ENCODE results near the gene DDB1. TPM values are rescaled to one million over a fixed set of nuclear protein-coding genes. Genes with fewer than 3 reads are reported as not detected.

DDB1 gene
- polyA plus RNA-seq, 2 donors, result 51.3 to 78.7 TPM

DNA sequence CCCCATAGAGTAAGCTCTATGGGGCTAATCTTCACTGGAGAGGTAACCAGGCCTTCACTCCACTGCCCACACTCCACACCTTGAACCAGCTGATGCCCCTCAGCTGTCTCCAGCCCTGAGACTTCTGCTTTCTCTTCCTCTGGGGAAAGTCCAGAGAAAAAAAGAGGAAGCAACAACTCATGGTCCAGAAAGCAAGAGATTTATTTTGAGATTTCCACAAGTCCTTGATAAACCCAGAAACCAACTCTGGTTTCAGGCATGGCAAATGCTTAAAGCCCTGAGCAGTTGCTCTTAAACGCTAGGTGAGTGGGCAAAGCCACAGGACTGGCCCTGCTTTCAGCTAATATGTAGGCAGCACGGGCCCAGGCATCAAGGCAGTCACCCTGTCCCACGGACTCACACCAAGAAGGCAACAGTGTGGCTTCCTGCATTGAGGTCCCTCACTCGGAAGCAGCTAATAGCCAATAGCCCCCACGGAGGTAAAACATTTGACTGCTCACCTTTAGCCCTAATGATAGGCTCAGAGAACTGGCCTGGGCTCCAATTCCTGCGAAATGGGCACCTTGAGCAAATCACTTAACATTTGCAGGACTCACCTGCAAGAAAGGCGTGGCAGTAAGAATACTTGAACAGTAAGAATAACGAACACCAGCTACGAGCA lies 24.5 kb upstream of the DDB1 start:
- Histone ChIP-seq H3K4me1 (ENCODE audit: control insufficient read depth in 2 of 2, insufficient read depth in 2 of 2, low read length in 1 of 2) (peaks cover 0 to 7% of the 10 kb centered on the region in 2 donors), H3K4me3 (ENCODE audit: low read depth in 1 of 2, low read length in 2 of 2) (no peak overlapping the region), H3K27ac (ENCODE audit: low read depth in 2 of 2, low read length in 1 of 2) (no peak overlapping the region), H3K27me3 (ENCODE audit: control insufficient read depth in 1 of 2, insufficient read depth in 2 of 2, low read length in 2 of 2) (no peaks in the 10 kb centered on the region), H3K9me3 (ENCODE audit: control insufficient read depth in 2 of 2, insufficient read depth in 1 of 2, low read depth in 1 of 2, low read length in 1 of 2) (no peaks in the 10 kb centered on the region), H3K36me3 (ENCODE audit: control insufficient read depth in 2 of 2, insufficient read depth in 2 of 2, low read length in 1 of 2) (peaks cover 4 to 9% of the 10 kb centered on the region in 2 donors)
- WGBS, 2 donors, result 80 to 85% methylated on average over 9 of the region's 9 CpGs

DNA sequence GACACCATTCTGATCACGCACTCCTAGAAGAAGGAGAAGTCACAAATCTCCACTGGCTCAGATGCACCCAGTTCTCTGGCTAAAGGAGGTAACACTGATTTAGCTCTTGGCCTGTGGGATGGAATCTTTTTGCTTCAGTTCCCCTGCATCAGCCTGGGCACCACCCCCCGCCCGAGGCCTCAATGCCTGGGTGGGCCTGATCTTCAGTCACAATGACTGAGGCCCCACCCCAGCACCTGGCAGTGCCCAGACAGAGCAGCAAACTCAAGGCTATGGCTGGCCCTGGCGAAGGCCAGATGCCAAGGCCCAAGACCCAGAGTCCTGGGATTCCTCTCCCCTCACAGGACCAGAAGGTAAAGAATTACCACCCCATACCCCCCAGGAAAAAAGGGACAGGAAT lies 23.8 kb upstream of the DDB1 start:
- Histone ChIP-seq H3K36me3 (ENCODE audit: control insufficient read depth in 2 of 2, insufficient read depth in 2 of 2, low read length in 1 of 2) (peaks cover 4 to 12% of the 10 kb centered on the region in 2 donors), H3K27ac (ENCODE audit: low read depth in 2 of 2, low read length in 1 of 2) (no peak overlapping the region), H3K4me1 (ENCODE audit: control insufficient read depth in 2 of 2, insufficient read depth in 2 of 2, low read length in 1 of 2) (peaks cover 0 to 7% of the 10 kb centered on the region in 2 donors), H3K4me3 (ENCODE audit: low read depth in 1 of 2, low read length in 2 of 2) (no peak overlapping the region), H3K9me3 (ENCODE audit: control insufficient read depth in 2 of 2, insufficient read depth in 1 of 2, low read depth in 1 of 2, low read length in 1 of 2) (no peaks in the 10 kb centered on the region), H3K27me3 (ENCODE audit: control insufficient read depth in 1 of 2, insufficient read depth in 2 of 2, low read length in 2 of 2) (no peaks in the 10 kb centered on the region)
- WGBS, 2 donors, result 56 to 68% methylated on average over 4 of the region's 4 CpGs

DNA sequence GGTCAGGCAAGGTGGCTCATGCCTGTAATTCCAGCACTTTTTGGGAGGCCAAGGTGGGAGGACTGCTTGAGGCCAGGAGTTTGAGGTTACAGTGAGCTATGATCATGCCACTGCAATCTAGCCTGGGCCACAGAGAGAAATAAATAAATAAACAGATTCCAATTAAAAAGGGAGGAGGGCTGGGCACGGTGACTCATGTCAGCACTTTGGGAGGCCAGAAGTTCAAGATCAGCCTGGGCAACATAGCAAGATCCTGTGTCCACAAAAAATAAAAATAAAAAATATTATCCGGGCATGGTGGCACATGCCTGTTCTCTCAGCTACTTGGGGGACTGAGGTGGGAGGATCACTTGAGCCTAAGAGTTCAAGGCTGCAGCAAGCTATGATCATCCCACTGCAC lies 21.3 kb upstream of the DDB1 start:
- Histone ChIP-seq H3K9me3 (ENCODE audit: control insufficient read depth in 2 of 2, insufficient read depth in 1 of 2, low read depth in 1 of 2, low read length in 1 of 2) (no peaks in the 10 kb centered on the region), H3K4me3 (ENCODE audit: low read depth in 1 of 2, low read length in 2 of 2) (no peak overlapping the region), H3K36me3 (ENCODE audit: control insufficient read depth in 2 of 2, insufficient read depth in 2 of 2, low read length in 1 of 2) (peaks cover 12 to 28% of the 10 kb centered on the region in 2 donors), H3K27ac (ENCODE audit: low read depth in 2 of 2, low read length in 1 of 2) (no peak overlapping the region), H3K4me1 (ENCODE audit: control insufficient read depth in 2 of 2, insufficient read depth in 2 of 2, low read length in 1 of 2) (peaks cover 0 to 7% of the 10 kb centered on the region in 2 donors), H3K27me3 (ENCODE audit: control insufficient read depth in 1 of 2, insufficient read depth in 2 of 2, low read length in 2 of 2) (no peaks in the 10 kb centered on the region)
- WGBS, 2 donors, result 87 to 91% methylated on average over 2 of the region's 2 CpGs

DNA sequence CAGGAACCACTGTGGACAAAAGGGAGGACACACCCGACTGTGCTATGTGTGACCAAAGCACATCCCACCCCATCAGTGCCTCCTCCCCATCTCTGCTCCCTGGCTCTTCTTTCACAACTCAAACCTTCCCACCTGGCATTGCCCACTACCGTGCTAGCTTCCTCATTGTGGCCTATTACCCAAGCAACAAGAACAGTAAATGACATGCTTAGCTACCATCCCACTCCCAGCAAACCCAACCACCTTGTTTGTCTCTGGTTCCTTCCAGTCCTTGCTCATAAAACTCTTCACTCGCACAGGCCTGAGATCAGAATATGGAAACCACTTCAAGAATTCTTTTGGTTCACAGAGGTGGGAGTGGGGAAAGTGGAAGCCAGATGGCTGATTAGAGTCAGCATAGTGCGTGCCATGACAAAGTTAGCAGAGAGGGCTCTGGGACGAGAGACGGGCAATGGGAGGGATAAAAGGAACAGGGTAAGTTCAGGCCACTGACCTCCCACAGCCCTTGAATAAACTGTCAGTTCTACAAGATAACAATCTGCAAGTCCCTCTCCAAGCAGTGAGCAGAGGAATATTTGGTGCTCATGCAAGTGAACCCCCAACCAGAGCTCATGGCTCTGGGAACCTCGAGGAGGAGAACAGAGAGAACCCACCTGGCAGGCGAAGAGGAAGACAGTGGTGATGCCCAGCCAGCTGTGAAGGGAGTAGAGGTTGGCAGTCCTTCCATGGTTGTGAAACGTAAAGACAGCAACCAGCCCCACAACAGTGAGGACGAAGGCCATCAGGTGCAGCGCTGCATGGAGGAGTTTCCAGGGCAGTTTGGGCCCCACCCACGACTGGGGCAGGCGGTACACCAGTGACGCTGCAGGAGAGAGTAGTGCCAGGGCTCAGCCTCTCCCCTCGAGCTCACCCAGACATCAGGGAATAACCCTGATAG lies 20.5 kb upstream of the DDB1 start:
- WGBS, 2 donors, result 77 to 81% methylated on average over 14 to 15 of the region's 15 CpGs
- Histone ChIP-seq H3K27ac (ENCODE audit: low read depth in 2 of 2, low read length in 1 of 2) (no peak overlapping the region), H3K4me3 (ENCODE audit: low read depth in 1 of 2, low read length in 2 of 2) (no peak overlapping the region), H3K36me3 (ENCODE audit: control insufficient read depth in 2 of 2, insufficient read depth in 2 of 2, low read length in 1 of 2) (peaks cover 13 to 33% of the 10 kb centered on the region in 2 donors), H3K4me1 (ENCODE audit: control insufficient read depth in 2 of 2, insufficient read depth in 2 of 2, low read length in 1 of 2) (peaks cover 0 to 7% of the 10 kb centered on the region in 2 donors), H3K27me3 (ENCODE audit: control insufficient read depth in 1 of 2, insufficient read depth in 2 of 2, low read length in 2 of 2) (no peaks in the 10 kb centered on the region), H3K9me3 (ENCODE audit: control insufficient read depth in 2 of 2, insufficient read depth in 1 of 2, low read depth in 1 of 2, low read length in 1 of 2) (no peaks in the 10 kb centered on the region)

DNA sequence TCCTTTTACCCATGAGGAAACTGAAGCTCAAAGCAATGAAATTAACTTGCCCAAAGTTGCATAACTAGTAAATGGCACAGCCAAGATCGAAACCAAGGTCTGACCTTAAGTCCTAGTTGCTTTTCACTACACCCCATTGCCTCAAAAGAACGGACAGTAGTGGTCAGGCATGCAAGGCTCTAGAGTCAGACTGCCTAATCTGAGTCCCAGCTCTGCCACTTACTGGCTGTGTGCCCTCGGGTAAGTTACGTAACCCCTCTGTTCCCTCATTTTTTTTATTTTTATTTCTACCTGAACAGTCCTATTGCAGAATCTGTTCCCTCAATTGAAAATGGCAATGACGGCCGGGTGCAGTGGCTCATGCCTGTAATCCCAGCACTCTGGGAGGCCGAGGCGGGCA lies 19.1 kb upstream of the DDB1 start:
- WGBS, 2 donors, result 83 to 84% methylated on average over 8 of the region's 8 CpGs
- no peak overlapping the region for H3K4me3 ChIP-seq (ENCODE audit: low read depth in 1 of 2, low read length in 2 of 2)
- H3K27me3 ChIP-seq (ENCODE audit: control insufficient read depth in 1 of 2, insufficient read depth in 2 of 2, low read length in 2 of 2), result no peaks in the 10 kb centered on the region
- peaks cover 0 to 7% of the 10 kb centered on the region in 2 donors for H3K4me1 ChIP-seq (ENCODE audit: control insufficient read depth in 2 of 2, insufficient read depth in 2 of 2, low read length in 1 of 2)
- no peak overlapping the region for H3K27ac ChIP-seq (ENCODE audit: low read depth in 2 of 2, low read length in 1 of 2)
- H3K9me3 ChIP-seq (ENCODE audit: control insufficient read depth in 2 of 2, insufficient read depth in 1 of 2, low read depth in 1 of 2, low read length in 1 of 2), result no peaks in the 10 kb centered on the region
- H3K36me3 ChIP-seq (ENCODE audit: control insufficient read depth in 2 of 2, insufficient read depth in 2 of 2, low read length in 1 of 2), result peaks cover 13 to 33% of the 10 kb centered on the region in 2 donors

DNA sequence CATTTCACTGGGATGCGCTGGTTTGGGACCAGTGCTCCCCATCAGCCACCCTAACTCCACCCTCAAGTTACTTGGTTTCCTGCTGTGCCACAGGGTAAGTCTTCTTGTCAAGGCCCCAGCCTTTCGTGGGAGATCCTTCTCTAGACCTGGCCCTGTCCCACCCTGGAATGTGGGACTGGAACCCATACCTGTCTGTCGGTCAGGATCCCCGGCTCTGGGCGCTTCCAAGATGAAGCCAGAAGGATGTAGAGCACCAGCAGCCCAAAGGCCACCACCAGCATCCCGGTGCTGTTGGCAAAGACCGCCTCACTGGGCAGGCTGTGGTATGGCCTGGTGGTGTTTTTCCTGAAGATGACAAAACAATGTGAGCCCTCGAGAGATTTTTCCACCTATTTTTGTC lies 17.9 kb upstream of the DDB1 start:
- no peak overlapping the region for H3K27ac ChIP-seq (ENCODE audit: low read depth in 2 of 2, low read length in 1 of 2)
- no peaks in the 10 kb centered on the region for H3K9me3 ChIP-seq (ENCODE audit: control insufficient read depth in 2 of 2, insufficient read depth in 1 of 2, low read depth in 1 of 2, low read length in 1 of 2)
- H3K36me3 ChIP-seq (ENCODE audit: control insufficient read depth in 2 of 2, insufficient read depth in 2 of 2, low read length in 1 of 2), result peaks cover 13 to 31% of the 10 kb centered on the region in 2 donors
- H3K4me1 ChIP-seq (ENCODE audit: control insufficient read depth in 2 of 2, insufficient read depth in 2 of 2, low read length in 1 of 2), result peaks cover 7 to 8% of the 10 kb centered on the region in 2 donors
- no peak overlapping the region for H3K4me3 ChIP-seq (ENCODE audit: low read depth in 1 of 2, low read length in 2 of 2)
- whole genome bisulfite sequencing, 2 donors, result 92 to 97% methylated on average over 8 of the region's 8 CpGs
- no peaks in the 10 kb centered on the region for H3K27me3 ChIP-seq (ENCODE audit: control insufficient read depth in 1 of 2, insufficient read depth in 2 of 2, low read length in 2 of 2)

DNA sequence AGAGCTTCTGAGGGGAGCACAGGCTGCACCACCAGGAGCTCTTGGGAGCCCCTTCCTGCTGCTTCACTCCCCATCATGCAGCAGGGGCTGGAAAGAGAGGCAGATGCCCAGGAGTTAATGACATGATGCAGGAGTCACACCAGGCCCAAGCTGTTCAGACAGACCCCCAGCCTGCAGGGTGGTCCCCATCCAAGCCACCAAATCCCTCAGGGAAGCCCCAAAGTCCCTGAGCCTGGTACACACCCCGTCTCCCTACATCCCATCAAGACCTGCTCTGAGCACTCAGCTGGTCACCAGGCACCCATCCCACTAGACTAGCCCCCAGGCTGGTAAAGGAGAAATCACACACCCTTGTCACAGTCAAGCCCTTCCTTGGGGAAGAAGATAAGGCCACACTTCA lies 17.4 kb upstream of the DDB1 start:
- Histone ChIP-seq H3K4me1 (ENCODE audit: control insufficient read depth in 2 of 2, insufficient read depth in 2 of 2, low read length in 1 of 2) (peaks cover 8 to 13% of the 10 kb centered on the region in 2 donors), H3K4me3 (ENCODE audit: low read depth in 1 of 2, low read length in 2 of 2) (no peak overlapping the region), H3K36me3 (ENCODE audit: control insufficient read depth in 2 of 2, insufficient read depth in 2 of 2, low read length in 1 of 2) (peaks cover 13 to 31% of the 10 kb centered on the region in 2 donors), H3K27me3 (ENCODE audit: control insufficient read depth in 1 of 2, insufficient read depth in 2 of 2, low read length in 2 of 2) (no peaks in the 10 kb centered on the region), H3K27ac (ENCODE audit: low read depth in 2 of 2, low read length in 1 of 2) (no peak overlapping the region), H3K9me3 (ENCODE audit: control insufficient read depth in 2 of 2, insufficient read depth in 1 of 2, low read depth in 1 of 2, low read length in 1 of 2) (no peaks in the 10 kb centered on the region)
- WGBS, 2 donors, result 81 to 82% methylated on average over 1 of the region's 1 CpG

DNA sequence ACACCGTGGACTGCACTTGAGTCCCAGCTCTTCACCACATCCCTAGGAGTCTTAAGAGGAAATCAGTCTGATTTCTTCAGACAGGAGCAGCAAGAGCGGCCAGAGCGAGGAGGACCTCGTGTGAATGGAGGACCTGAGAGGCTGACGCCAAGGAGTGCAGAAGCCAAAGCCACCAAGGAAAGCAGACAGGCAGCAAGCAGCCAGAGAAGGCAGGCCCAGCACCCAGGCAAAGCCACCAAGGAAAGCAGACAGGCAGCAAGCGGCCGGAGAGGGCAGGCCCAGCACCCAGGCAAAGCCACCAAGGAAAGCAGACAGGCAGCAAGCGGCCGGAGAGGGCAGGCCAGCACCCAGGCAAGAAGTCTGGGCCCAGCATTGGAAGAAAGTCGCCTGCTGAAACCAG lies 17.0 kb upstream of the DDB1 start:
- WGBS, 2 donors, result 92 to 93% methylated on average over 10 of the region's 10 CpGs
- H3K4me3 ChIP-seq (ENCODE audit: low read depth in 1 of 2, low read length in 2 of 2), result no peak overlapping the region

DNA sequence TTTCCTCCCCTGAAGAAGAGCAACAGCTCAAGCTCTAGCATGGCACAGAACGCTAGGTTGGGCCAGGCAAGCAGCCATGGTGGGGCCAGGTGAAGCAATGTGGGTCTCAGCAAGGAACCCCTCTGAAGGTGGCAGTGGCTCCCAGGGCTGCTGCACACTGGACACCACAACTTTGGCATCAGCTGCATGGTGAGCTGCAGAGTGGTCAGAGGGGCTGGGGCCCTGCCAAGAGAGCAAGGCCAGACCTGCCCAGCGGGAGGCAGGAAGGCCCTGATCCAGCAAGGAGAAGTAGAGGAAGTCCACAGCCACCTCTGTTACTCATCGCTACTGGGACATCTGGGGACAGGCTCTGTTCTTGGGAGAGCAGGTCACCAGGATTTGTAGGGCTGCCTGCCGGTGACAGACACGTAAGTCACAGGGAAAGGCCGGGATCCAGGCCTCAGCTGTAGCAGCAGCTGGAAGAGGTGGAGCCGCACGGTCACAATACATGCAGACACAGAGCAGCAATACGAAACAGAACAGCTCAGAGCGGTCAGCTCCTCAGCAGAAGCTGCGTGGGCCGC lies 16.4 kb upstream of the DDB1 start:
- WGBS, 2 donors, result 82 to 84% methylated on average over 12 of the region's 12 CpGs
- H3K27me3 ChIP-seq (ENCODE audit: control insufficient read depth in 1 of 2, insufficient read depth in 2 of 2, low read length in 2 of 2), result no peaks in the 10 kb centered on the region
- H3K9me3 ChIP-seq (ENCODE audit: control insufficient read depth in 2 of 2, insufficient read depth in 1 of 2, low read depth in 1 of 2, low read length in 1 of 2), result no peaks in the 10 kb centered on the region
- peaks cover 13 to 31% of the 10 kb centered on the region in 2 donors for H3K36me3 ChIP-seq (ENCODE audit: control insufficient read depth in 2 of 2, insufficient read depth in 2 of 2, low read length in 1 of 2)
- peaks cover 8 to 18% of the 10 kb centered on the region in 2 donors for H3K4me1 ChIP-seq (ENCODE audit: control insufficient read depth in 2 of 2, insufficient read depth in 2 of 2, low read length in 1 of 2)
- no peak overlapping the region for H3K27ac ChIP-seq (ENCODE audit: low read depth in 2 of 2, low read length in 1 of 2)
- H3K4me3 ChIP-seq (ENCODE audit: low read depth in 1 of 2, low read length in 2 of 2), result no peak overlapping the region

More for the DNA sequence above, 17.0 kb upstream of the DDB1 start:
- no peak overlapping the region for H3K27ac ChIP-seq (ENCODE audit: low read depth in 2 of 2, low read length in 1 of 2)
- peaks cover 13 to 31% of the 10 kb centered on the region in 2 donors for H3K36me3 ChIP-seq (ENCODE audit: control insufficient read depth in 2 of 2, insufficient read depth in 2 of 2, low read length in 1 of 2)
- H3K27me3 ChIP-seq (ENCODE audit: control insufficient read depth in 1 of 2, insufficient read depth in 2 of 2, low read length in 2 of 2), result no peaks in the 10 kb centered on the region
- peaks cover 8 to 17% of the 10 kb centered on the region in 2 donors for H3K4me1 ChIP-seq (ENCODE audit: control insufficient read depth in 2 of 2, insufficient read depth in 2 of 2, low read length in 1 of 2)
- H3K9me3 ChIP-seq (ENCODE audit: control insufficient read depth in 2 of 2, insufficient read depth in 1 of 2, low read depth in 1 of 2, low read length in 1 of 2), result no peaks in the 10 kb centered on the region
